Right atrium auricular region (tissue), 2 donors: Measurements from ENCODE around the gene TMEM170B. TPM values are rescaled to one million over a fixed set of nuclear protein-coding genes. Genes with fewer than 3 reads are reported as not detected.

Source experiments
- DNase-seq: peaks from one replicate; pipeline ENCODE4 v3.0.0-alpha.2; 2019; ENCODE audit warnings: low spot score
- H3K27ac ChIP-seq, 2 donors: fragments of 200-600 bp; sonication (generic); 1 replicate in 1 of 2; 2 replicates in 1 of 2; pipeline ENCODE4 v1.5.1; 2016 to 2019
- H3K27me3 ChIP-seq, 2 donors: fragments of 200-600 bp; sonication (generic); one replicate each; pipeline versions ENCODE4 v1.5.1 to v1.6.0; 2017 to 2019
- H3K36me3 ChIP-seq: fragments of 200-600 bp; sonication (generic); one replicate; pipeline ENCODE4 v1.5.1; 2016
- H3K4me1 ChIP-seq, 2 donors: fragments of 200-600 bp; sonication (generic); one replicate each; pipeline versions ENCODE4 v1.5.1 to v1.6.0; 2017 to 2019
- H3K4me3 ChIP-seq, 2 donors: fragments of 200-600 bp; sonication (generic); 1 replicate in 1 of 2; 2 replicates in 1 of 2; pipeline ENCODE4 v1.5.1; 2017 to 2019; ENCODE audit warnings: mild to moderate bottlenecking in 1 of 2, moderate library complexity in 1 of 2
- H3K9me3 ChIP-seq, 2 donors: fragments of 200-600 bp; sonication (generic); one replicate each; pipeline ENCODE4 v1.5.1; 2019
- total RNA-seq, 2 donors: library from RNA; depleted of rRNA; stranded (reverse); fragments of >200 nt; gene quantifications; one replicate each; pipeline ENCODE4 v1.1.0, GENCODE V29; 2016
- TF ChIP-seq, protein P1 (sequence below), 2 donors: fragments of 200-600 bp; sonication (generic); IDR thresholded peaks; one replicate each; pipeline ENCODE4 v1.5.1; 2019; ENCODE audit warnings: antibody characterized with exemption in 2 of 2

Gene TMEM170B
- total RNA-seq, 2 donors from 2014 or later: 3.6 to 3.8 TPM

DNA sequence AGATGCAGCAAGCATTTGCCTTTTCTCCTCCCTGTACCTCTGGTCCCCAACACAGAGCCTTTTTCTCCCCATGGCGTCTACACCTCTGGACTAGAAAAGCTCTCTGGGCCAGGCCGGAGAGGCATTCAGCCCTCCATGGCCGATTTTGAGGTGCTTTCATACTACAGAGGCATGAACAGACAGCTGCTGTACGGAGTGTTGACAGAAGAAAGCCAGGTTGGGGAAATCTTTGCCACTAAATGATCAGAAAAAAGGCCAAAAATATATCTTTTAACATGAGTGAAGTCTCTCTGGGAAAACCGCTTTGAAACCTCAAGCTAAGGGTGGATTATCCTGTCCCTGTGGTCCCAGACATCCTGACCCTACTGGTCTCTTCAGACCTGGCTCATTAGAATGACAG lies 94.0 kb downstream of the TMEM170B start:
- DNase-seq: no peak
- TF ChIP-seq, protein P1, sequence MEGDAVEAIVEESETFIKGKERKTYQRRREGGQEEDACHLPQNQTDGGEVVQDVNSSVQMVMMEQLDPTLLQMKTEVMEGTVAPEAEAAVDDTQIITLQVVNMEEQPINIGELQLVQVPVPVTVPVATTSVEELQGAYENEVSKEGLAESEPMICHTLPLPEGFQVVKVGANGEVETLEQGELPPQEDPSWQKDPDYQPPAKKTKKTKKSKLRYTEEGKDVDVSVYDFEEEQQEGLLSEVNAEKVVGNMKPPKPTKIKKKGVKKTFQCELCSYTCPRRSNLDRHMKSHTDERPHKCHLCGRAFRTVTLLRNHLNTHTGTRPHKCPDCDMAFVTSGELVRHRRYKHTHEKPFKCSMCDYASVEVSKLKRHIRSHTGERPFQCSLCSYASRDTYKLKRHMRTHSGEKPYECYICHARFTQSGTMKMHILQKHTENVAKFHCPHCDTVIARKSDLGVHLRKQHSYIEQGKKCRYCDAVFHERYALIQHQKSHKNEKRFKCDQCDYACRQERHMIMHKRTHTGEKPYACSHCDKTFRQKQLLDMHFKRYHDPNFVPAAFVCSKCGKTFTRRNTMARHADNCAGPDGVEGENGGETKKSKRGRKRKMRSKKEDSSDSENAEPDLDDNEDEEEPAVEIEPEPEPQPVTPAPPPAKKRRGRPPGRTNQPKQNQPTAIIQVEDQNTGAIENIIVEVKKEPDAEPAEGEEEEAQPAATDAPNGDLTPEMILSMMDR (IDR thresholded peaks at IDR 0.05): no peak
- no peak overlapping the region for H3K4me3 ChIP-seq
- H3K27me3 ChIP-seq: no peaks in the 10 kb centered on the region
- no peak overlapping the region for H3K27ac ChIP-seq
- H3K9me3 ChIP-seq: no peaks in the 10 kb centered on the region
- no peaks in the 10 kb centered on the region for H3K4me1 ChIP-seq
- H3K36me3 ChIP-seq: no peaks in the 10 kb centered on the region

DNA sequence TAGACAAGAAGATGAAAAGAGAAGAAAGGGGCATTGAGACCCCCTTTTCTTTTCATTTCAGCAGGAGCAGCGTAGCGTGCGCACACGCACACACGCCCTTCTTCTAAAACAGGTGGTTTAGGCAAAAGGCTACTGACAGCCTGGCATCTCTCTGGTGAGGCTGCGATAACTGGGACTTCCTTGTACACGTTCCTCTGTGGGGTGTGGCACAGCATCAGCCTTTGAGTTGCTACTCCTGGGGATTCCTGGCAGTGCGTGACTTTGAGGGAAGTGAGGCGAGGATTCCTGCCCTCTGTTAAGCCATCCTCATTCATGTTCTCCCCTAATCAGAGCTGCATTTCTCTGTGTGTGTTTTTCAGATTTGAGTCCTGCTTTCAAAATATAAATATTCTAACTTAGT lies 94.7 kb downstream of the TMEM170B start:
- Histone ChIP-seq H3K36me3 (no peaks in the 10 kb centered on the region), H3K27ac (no peak overlapping the region), H3K4me3 (no peak overlapping the region), H3K4me1 (no peaks in the 10 kb centered on the region), H3K9me3 (no peaks in the 10 kb centered on the region), H3K27me3 (no peaks in the 10 kb centered on the region)
- no peak for DNase-seq
- TF ChIP-seq, protein P1 (IDR thresholded peaks at IDR 0.05): no peak

DNA sequence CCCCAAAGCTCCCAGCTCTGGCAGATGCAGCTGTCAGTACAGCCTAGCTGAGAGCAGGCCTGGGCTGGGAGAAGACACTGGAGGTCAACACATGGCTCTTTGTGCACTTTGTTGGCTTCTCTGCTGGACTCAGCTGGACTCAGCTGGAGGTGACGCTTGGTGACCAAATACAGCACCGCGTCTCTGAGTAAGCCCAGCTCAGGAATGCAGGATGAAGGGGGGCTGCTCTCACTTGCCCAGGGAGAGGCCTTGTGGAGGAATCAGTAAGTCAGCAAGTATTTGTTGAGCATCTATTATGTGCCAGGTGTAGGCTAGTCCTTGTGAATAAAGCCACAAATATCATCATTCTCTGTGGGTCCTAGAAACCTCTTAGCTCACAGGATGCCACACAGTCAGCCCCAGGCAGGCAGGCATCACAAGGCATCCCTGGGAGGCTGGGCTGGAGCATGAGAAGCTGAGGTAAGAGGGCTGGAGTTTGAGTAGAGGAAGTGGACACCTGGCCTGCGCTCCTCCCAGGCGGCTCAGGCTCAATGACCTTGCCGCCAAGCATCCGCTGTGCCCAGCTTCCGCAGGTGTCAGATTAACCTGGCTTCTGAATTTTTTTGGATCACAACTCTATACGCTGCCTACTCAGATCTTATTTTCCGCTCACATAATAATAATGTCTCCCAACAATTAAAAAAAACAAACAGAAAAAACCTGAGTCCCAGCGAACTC lies 95.4 kb downstream of the TMEM170B start:
- TF ChIP-seq, protein P1 (IDR thresholded peaks at IDR 0.05): no peak
- H3K27me3 ChIP-seq: no peaks in the 10 kb centered on the region
- no peak overlapping the region for H3K27ac ChIP-seq
- H3K4me1 ChIP-seq: no peaks in the 10 kb centered on the region
- H3K4me3 ChIP-seq: no peak overlapping the region
- no peak for DNase-seq
- H3K36me3 ChIP-seq: no peaks in the 10 kb centered on the region
- no peaks in the 10 kb centered on the region for H3K9me3 ChIP-seq

Other genes with a start within 250 kb of the TMEM170B start
- gene ADTRP, start 241.1 kb downstream of the TMEM170B start, total RNA-seq: not detected